GM15510 (cell line): ENCODE results near the gene USP28.

ENCODE experiments used
- POLR2A ChIP-seq: IDR thresholded peaks from 3 replicates; pipeline ENCODE4 v1.6.1; 2011; ENCODE audit warnings: borderline replicate concordance; ENCODE audit not compliant: insufficient read length; ENCODE audit errors: extremely low read depth

USP28 gene

GRCh38 chr11:113828191-113828590, 47.2 kb downstream of the USP28 start:
- TF ChIP-seq POLR2A, result no peak

GRCh38 chr11:113827477-113827876, 47.9 kb downstream of the USP28 start:
- TF ChIP-seq POLR2A, result no peak

- no peak for TF ChIP-seq POLR2A
Observed at GRCh38 chr11:113818426-113818825, 56.9 kb downstream of the USP28 start.

- TF ChIP-seq POLR2A, result no peak
Observed at GRCh38 chr11:113817626-113818025, 57.7 kb downstream of the USP28 start.

- TF ChIP-seq POLR2A, result no peak
Observed at GRCh38 chr11:113817162-113817561, 58.2 kb downstream of the USP28 start.

- TF ChIP-seq POLR2A, result no peak
Observed at GRCh38 chr11:113814181-113814580, 61.2 kb downstream of the USP28 start.

GRCh38 chr11:113808931-113809330, 66.4 kb downstream of the USP28 start:
- TF ChIP-seq POLR2A, result no peak

- no peak for TF ChIP-seq POLR2A
Observed at GRCh38 chr11:113806406-113806805, 69.0 kb downstream of the USP28 start.

- TF ChIP-seq POLR2A, result no peak
Observed at GRCh38 chr11:113805640-113806039, 69.7 kb downstream of the USP28 start.

GRCh38 chr11:113802621-113803020, 72.8 kb downstream of the USP28 start:
- TF ChIP-seq POLR2A, result no peak

- no peak for TF ChIP-seq POLR2A
Observed at GRCh38 chr11:113796663-113797259, 78.6 kb downstream of the USP28 start.

- no peak for TF ChIP-seq POLR2A
Observed at GRCh38 chr11:113789675-113790320, 85.6 kb downstream of the USP28 start.

- no peak for TF ChIP-seq POLR2A
Observed at GRCh38 chr11:113782134-113782533, 93.2 kb downstream of the USP28 start.

- no peak for TF ChIP-seq POLR2A
Observed at GRCh38 chr11:113781682-113782081, 93.7 kb downstream of the USP28 start.

GRCh38 chr11:113779496-113779895, 95.9 kb downstream of the USP28 start, which contains the start of gene CLDN25:
CLDN25 (plus strand) TSS chr11:113779796; CDS start chr11:113779796, 0 bp downstream.
- no peak for TF ChIP-seq POLR2A
